GM12865 (cell line): Measurements from ENCODE around the gene SHH.

Source experiments
- DNase-seq: peaks from one replicate; pipeline ENCODE4 v3.0.0; 2010; ENCODE audit warnings: low read depth
- H3K4me3 ChIP-seq: 2 replicates; pipeline ENCODE4 v1.5.1; 2011; ENCODE audit warnings: mild to moderate bottlenecking, low read depth, low read length, control low read depth
- CTCF ChIP-seq: IDR thresholded peaks from 2 replicates; pipeline ENCODE4 v1.5.1; 2011; ENCODE audit warnings: low read length, control low read depth, low read depth, inconsistent platforms; ENCODE audit not compliant: insufficient read depth; ENCODE audit errors: missing control alignments

The SHH gene

GRCh38 chr7:155835446-155836215 is 23.4 kb upstream of the SHH start:
- TF ChIP-seq CTCF, result no peak
- H3K4me3 ChIP-seq, result no peak overlapping the region
- DNase-seq, result no peak

GRCh38 chr7:155834486-155835048 is 22.3 kb upstream of the SHH start:
- TF ChIP-seq CTCF, result no peak
- no peak for DNase-seq

GRCh38 chr7:155833651-155834050 is 21.4 kb upstream of the SHH start:
- DNase-seq, result no peak
- no peak for TF ChIP-seq CTCF
- H3K4me3 ChIP-seq, result no peak overlapping the region

More at GRCh38 chr7:155834486-155835048, 22.3 kb upstream of the SHH start:
- no peak overlapping the region for H3K4me3 ChIP-seq

- no peak overlapping the region for H3K4me3 ChIP-seq
- TF ChIP-seq CTCF, result no peak
- DNase-seq, result no peak
These were observed 20.3 kb upstream of the SHH start for GRCh38 chr7:155832581-155832981.

GRCh38 chr7:155831807-155832524 is 19.7 kb upstream of the SHH start:
- H3K4me3 ChIP-seq, result no peak overlapping the region
- no peak for DNase-seq
- no peak for TF ChIP-seq CTCF

- no peak for TF ChIP-seq CTCF
- DNase-seq, result no peak
- H3K4me3 ChIP-seq, result no peak overlapping the region
These were observed 18.9 kb upstream of the SHH start for GRCh38 chr7:155830961-155831806.
